Muscle of leg (tissue), 11 donors: ENCODE data around the gene C15orf39. TPM values are rescaled to one million over a fixed set of nuclear protein-coding genes. Genes with fewer than 3 reads are reported as not detected.
"Not testable (repeated sequence)": the region's sequence is repeated elsewhere in the genome, so short reads cannot be mapped to it uniquely, and the experiment has no call there.

Experiments
- DNase-seq: peaks from one replicate; pipeline ENCODE4 v3.0.0; 2013
- H3K27ac ChIP-seq: one replicate; pipeline ENCODE4 v1.5.1; 2013; ENCODE audit warnings: mild to moderate bottlenecking, low read length, control low read depth
- H3K27me3 ChIP-seq: one replicate; pipeline ENCODE4 v1.6.1; 2013; ENCODE audit warnings: low read length; ENCODE audit not compliant: control insufficient read depth, insufficient read depth
- H3K36me3 ChIP-seq: one replicate; pipeline ENCODE4 v1.6.1; 2013; ENCODE audit warnings: low read length; ENCODE audit not compliant: control insufficient read depth, insufficient read depth
- H3K4me1 ChIP-seq: one replicate; pipeline ENCODE4 v1.6.1; 2013; ENCODE audit warnings: low read length; ENCODE audit not compliant: control insufficient read depth, insufficient read depth
- H3K4me3 ChIP-seq: one replicate; pipeline ENCODE4 v1.5.1; 2013; ENCODE audit warnings: low read length, control low read depth
- H3K9me3 ChIP-seq: replicated peaks from 2 replicates; pipeline ENCODE4 v1.6.1; 2013; ENCODE audit warnings: low read depth, low read length; ENCODE audit not compliant: control insufficient read depth
- WGBS: methylation state at CpG from one replicate; pipeline ENCODE4 v1.1.5; 2013; ENCODE audit warnings: missing lambda C conversion rate; ENCODE audit not compliant: insufficient coverage; 5-methylcytosine and 5-hydroxymethylcytosine counted together
- polyA plus RNA-seq, 8 donors: library from polyadenylated mRNA; unstranded; fragments of 120-200 nt; gene quantifications; one replicate each; pipeline versions ENCODE4 v1.2.1 to v1.2.3, GENCODE V29; 2013; ENCODE audit warnings: inconsistent platforms in 1 of 8, low replicate concordance in 1 of 8; ENCODE audit not compliant: insufficient read length in 8 of 8, insufficient read depth in 1 of 8
- total RNA-seq: library from RNA; stranded (reverse); fragments of 120-200 nt; gene quantifications from one replicate; pipeline ENCODE4 v1.2.4, GENCODE V29; 2013

Gene C15orf39
- total and polyA plus RNA-seq, 9 donors = 5.5 to 13.4 (median 11.2) TPM

- whole genome bisulfite sequencing = no CpG with 5 or more reads among the region's 1 CpG
- not testable (repeated sequence) for H3K4me3 ChIP-seq, H3K9me3 ChIP-seq, H3K4me1 ChIP-seq, DNase-seq, H3K36me3 ChIP-seq, H3K27ac ChIP-seq, H3K27me3 ChIP-seq
Observed at GRCh38 chr15:75245741-75246140, 44.1 kb downstream of the C15orf39 start.

GRCh38 chr15:75248991-75249390 lies 47.3 kb downstream of the C15orf39 start:
- H3K9me3 ChIP-seq, H3K36me3 ChIP-seq, H3K27ac ChIP-seq, DNase-seq, H3K4me1 ChIP-seq, H3K4me3 ChIP-seq: not testable (repeated sequence)
- 76% methylated on average over 4 of the region's 6 CpGs for WGBS
- peaks cover 14% of the 10 kb centered on the region for H3K27me3 ChIP-seq

GRCh38 chr15:75249726-75250125 lies 48.0 kb downstream of the C15orf39 start:
- peaks cover 14% of the 10 kb centered on the region for H3K27me3 ChIP-seq
- H3K4me3 ChIP-seq = no peak overlapping the region
- no peaks in the 10 kb centered on the region for H3K9me3 ChIP-seq
- no CpG with 5 or more reads among the region's 4 CpGs for WGBS
- H3K4me1 ChIP-seq = no peaks in the 10 kb centered on the region
- no peaks in the 10 kb centered on the region for H3K36me3 ChIP-seq
- H3K27ac ChIP-seq = no peak overlapping the region
- DNase-seq = no peak

GRCh38 chr15:75251343-75251742 lies 49.7 kb downstream of the C15orf39 start:
- H3K4me3 ChIP-seq, DNase-seq: not testable (repeated sequence)

GRCh38 chr15:75252285-75252684 lies 50.6 kb downstream of the C15orf39 start:
- not testable (repeated sequence) for H3K36me3 ChIP-seq, H3K9me3 ChIP-seq, H3K27ac ChIP-seq, DNase-seq, H3K4me1 ChIP-seq, H3K4me3 ChIP-seq
- WGBS = no CpG with 5 or more reads among the region's 4 CpGs
- peaks cover 14% of the 10 kb centered on the region for H3K27me3 ChIP-seq

More at GRCh38 chr15:75251343-75251742, 49.7 kb downstream of the C15orf39 start:
- not testable (repeated sequence) for H3K36me3 ChIP-seq, H3K4me1 ChIP-seq, H3K27ac ChIP-seq, H3K9me3 ChIP-seq
- H3K27me3 ChIP-seq = peaks cover 14% of the 10 kb centered on the region
- no CpG with 5 or more reads among the region's 4 CpGs for WGBS

GRCh38 chr15:75258034-75258433 lies 56.4 kb downstream of the C15orf39 start, which contains the start of gene GOLGA6C:
GOLGA6C (plus strand) TSS chr15:75258334; CDS start chr15:75258599, 265 bp downstream.
- no CpG with 5 or more reads among the region's 2 CpGs for WGBS
- not testable (repeated sequence) for H3K27me3 ChIP-seq, H3K9me3 ChIP-seq, DNase-seq, H3K27ac ChIP-seq, H3K4me1 ChIP-seq, H3K4me3 ChIP-seq, H3K36me3 ChIP-seq

- not testable (repeated sequence) for DNase-seq, H3K36me3 ChIP-seq, H3K27me3 ChIP-seq, H3K4me3 ChIP-seq, H3K27ac ChIP-seq, H3K4me1 ChIP-seq, H3K9me3 ChIP-seq
- WGBS = no CpG with 5 or more reads among the region's 16 CpGs
Observed at GRCh38 chr15:75258620-75259343, 57.1 kb downstream of the C15orf39 start.

- not testable (repeated sequence) for H3K27me3 ChIP-seq, H3K4me1 ChIP-seq, DNase-seq, H3K4me3 ChIP-seq, H3K36me3 ChIP-seq, H3K27ac ChIP-seq, H3K9me3 ChIP-seq
- WGBS = no CpG with 5 or more reads among the region's 3 CpGs
Observed at GRCh38 chr15:75259873-75260272, 58.2 kb downstream of the C15orf39 start.

Other genes starting within 250 kb of the C15orf39 start
- gene RPP25, start 245.1 kb upstream of the C15orf39 start, total RNA-seq = 1.7 TPM
- gene RPP25, start 245.1 kb upstream of the C15orf39 start, polyA plus RNA-seq = 1 to 10 TPM in 7 of 8 donors, under 1 TPM in 1; 0.88 to 2.0 (median 1.5) TPM
- gene SCAMP5, start 206.3 kb upstream of the C15orf39 start, total RNA-seq = 2.0 TPM
- gene SCAMP5, start 206.3 kb upstream of the C15orf39 start, polyA plus RNA-seq = 10 to 100 TPM in 1 of 8 donors, 1 to 10 TPM in 7; 2.4 to 12.0 (median 4.0) TPM
- 8.0 TPM for gene PPCDC, start 178.3 kb upstream of the C15orf39 start, total RNA-seq
- gene PPCDC, start 178.3 kb upstream of the C15orf39 start, polyA plus RNA-seq = 1 to 10 TPM; 5.9 to 8.3 (median 7.3) TPM
- not detected for gene GOLGA6C, start 56.5 kb downstream of the C15orf39 start, total RNA-seq
- gene GOLGA6C, start 56.5 kb downstream of the C15orf39 start, polyA plus RNA-seq = under 1 TPM in 1 of 8 donors, not detected in 7; 0.08 TPM
- gene GOLGA6D, start 81.0 kb downstream of the C15orf39 start, total RNA-seq = 0.09 TPM
- under 1 TPM; 0.21 to 0.89 (median 0.48) TPM for gene GOLGA6D, start 81.0 kb downstream of the C15orf39 start, polyA plus RNA-seq
- gene COMMD4, start 134.2 kb downstream of the C15orf39 start, total RNA-seq = 45.7 TPM
- gene COMMD4, start 134.2 kb downstream of the C15orf39 start, polyA plus RNA-seq = 10 to 100 TPM; 43.4 to 57.4 (median 52.7) TPM
- gene NEIL1, start 145.2 kb downstream of the C15orf39 start, total RNA-seq = 10.3 TPM
- 10 to 100 TPM in 1 of 8 donors, 1 to 10 TPM in 7; 3.3 to 12.0 (median 7.5) TPM for gene NEIL1, start 145.2 kb downstream of the C15orf39 start, polyA plus RNA-seq
- gene MAN2C1, start 166.7 kb downstream of the C15orf39 start, total RNA-seq = 109 TPM
- 100 to 1,000 TPM in 4 of 8 donors, 10 to 100 TPM in 4; 63.9 to 149 (median 101) TPM for gene MAN2C1, start 166.7 kb downstream of the C15orf39 start, polyA plus RNA-seq
- 21.8 TPM for gene SIN3A, start 249.8 kb downstream of the C15orf39 start, total RNA-seq
- 10 to 100 TPM; 26.1 to 36.6 (median 30.6) TPM for gene SIN3A, start 249.8 kb downstream of the C15orf39 start, polyA plus RNA-seq